ENCODE data around the gene SLC12A7. TPM values are rescaled to one million over a fixed set of nuclear protein-coding genes. Genes with fewer than 3 reads are reported as not detected.

SLC12A7 gene
- total RNA-seq, 1 experiment from 2014 or later, result 28.1 TPM

- TF ChIP-seq HMGXB4 (CRISPR knock-in tag; IDR thresholded peaks at IDR 0.05), result no peak
- TF ChIP-seq FOXJ3 (CRISPR knock-in tag; IDR thresholded peaks at IDR 0.05; ENCODE audit: borderline replicate concordance), result no peak
- no peak for TF ChIP-seq CREB1 (CRISPR knock-in tag; IDR thresholded peaks at IDR 0.05)
- no peak for TF ChIP-seq FOXP1 (CRISPR knock-in tag; IDR thresholded peaks at IDR 0.05; ENCODE audit: borderline replicate concordance)
Observed at GRCh38 chr5:1108023-1108864, 3.6 kb downstream of the SLC12A7 start (continued).

DNA sequence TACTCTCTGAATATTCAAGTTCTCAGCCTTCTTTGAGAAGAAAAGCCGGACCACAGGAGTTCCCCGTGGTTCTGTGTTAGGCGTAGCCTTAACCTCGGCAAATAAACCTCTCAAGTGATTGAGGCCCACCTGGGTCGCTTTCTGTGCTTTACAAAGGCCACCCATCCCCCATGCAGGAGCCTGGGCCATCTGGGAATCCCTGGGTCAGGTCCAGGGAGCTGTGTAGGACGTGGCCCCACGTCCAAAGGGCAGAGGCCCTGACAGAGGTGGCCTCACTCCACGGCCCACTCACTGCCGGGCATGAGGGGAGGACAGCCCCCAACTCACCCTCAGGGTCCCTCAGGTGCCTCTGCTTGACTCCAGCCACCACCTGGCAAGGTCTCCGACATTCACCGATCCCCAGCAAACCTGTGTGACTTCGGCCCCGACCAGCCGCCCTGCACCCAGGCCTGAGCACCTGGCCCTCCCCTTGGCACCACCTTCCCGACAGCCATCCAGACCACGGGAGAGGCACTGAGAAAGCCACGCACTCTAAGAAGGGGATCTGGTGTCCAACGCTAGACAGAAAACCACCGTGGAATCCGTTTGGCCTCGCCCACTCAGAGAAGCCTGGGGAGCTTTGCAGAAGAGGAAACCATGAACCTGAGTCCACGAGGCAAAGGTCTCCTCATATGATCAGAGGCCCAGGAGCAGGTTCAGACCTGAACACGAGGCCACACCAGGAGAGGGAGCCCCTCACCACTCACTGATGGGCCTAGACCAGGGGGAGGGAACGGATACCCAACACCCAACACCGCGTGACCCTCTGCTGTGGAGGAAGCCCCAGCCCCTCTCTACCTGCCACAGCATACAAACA is 4.5 kb downstream of the SLC12A7 start:
- H3K4me3 Mint-ChIP-seq, result peak overlapping the region; percentile 2; the same call in 1 of the 2 replicates
- DNase-seq (ENCODE audit: low spot score), result no peak
- peak overlapping the region; percentile 93 for H3K27ac Mint-ChIP-seq
- no peaks in the 10 kb centered on the region for H3K9me3 Mint-ChIP-seq
- ChIA-PET CTCF (interaction anchor here (3.3 kb wide), 1 partner anchor 33 kb away, joined by 10 read pairs; no protein-coding TSS in a partner anchor), POLR2A (no interaction called here)
- ATAC-seq, result peak; percentile 18
- TF ChIP-seq ZNF423 (CRISPR knock-in tag; IDR thresholded peaks at IDR 0.05) (peak; percentile 85), ZBTB21 (CRISPR knock-in tag; IDR thresholded peaks at IDR 0.05; ENCODE audit: borderline replicate concordance) (no peak), FOXJ3 (CRISPR knock-in tag; IDR thresholded peaks at IDR 0.05; ENCODE audit: borderline replicate concordance) (no peak), GABPB1 (CRISPR knock-in tag; IDR thresholded peaks at IDR 0.05) (0 out of 2 replicates have a peak, but pooled peaks have one; percentile 21)
- TF ChIP-seq, protein P1, sequence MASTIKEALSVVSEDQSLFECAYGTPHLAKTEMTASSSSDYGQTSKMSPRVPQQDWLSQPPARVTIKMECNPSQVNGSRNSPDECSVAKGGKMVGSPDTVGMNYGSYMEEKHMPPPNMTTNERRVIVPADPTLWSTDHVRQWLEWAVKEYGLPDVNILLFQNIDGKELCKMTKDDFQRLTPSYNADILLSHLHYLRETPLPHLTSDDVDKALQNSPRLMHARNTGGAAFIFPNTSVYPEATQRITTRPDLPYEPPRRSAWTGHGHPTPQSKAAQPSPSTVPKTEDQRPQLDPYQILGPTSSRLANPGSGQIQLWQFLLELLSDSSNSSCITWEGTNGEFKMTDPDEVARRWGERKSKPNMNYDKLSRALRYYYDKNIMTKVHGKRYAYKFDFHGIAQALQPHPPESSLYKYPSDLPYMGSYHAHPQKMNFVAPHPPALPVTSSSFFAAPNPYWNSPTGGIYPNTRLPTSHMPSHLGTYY (CRISPR knock-in tag; IDR thresholded peaks at IDR 0.05), result no peak
- no peaks in the 10 kb centered on the region for H3K27me3 Mint-ChIP-seq (ENCODE audit: low read depth)
- no peaks in the 10 kb centered on the region for H3K36me3 Mint-ChIP-seq
- peaks cover 46% of the 10 kb centered on the region for H3K4me1 Mint-ChIP-seq

- Mint-ChIP-seq H3K9me3 (no peaks in the 10 kb centered on the region), H3K27me3 (ENCODE audit: low read depth) (no peaks in the 10 kb centered on the region), H3K4me3 (peak overlapping the region; percentile 2; the same call in 1 of the 2 replicates), H3K4me1 (peaks cover 55% of the 10 kb centered on the region), H3K27ac (peak overlapping the region; percentile 93), H3K36me3 (no peaks in the 10 kb centered on the region)
- DNase-seq (ENCODE audit: low spot score), result no peak
- TF ChIP-seq NR1H2 (CRISPR knock-in tag; IDR thresholded peaks at IDR 0.05) (no peak), NFYB (CRISPR knock-in tag; conservative IDR thresholded peaks at IDR 0.05; ENCODE audit: low read depth) (no peak), NFE2L1 (CRISPR knock-in tag; IDR thresholded peaks at IDR 0.05) (no peak), OVOL2 (CRISPR knock-in tag; IDR thresholded peaks at IDR 0.05; ENCODE audit: borderline replicate concordance) (no peak), ZNF232 (CRISPR knock-in tag; IDR thresholded peaks at IDR 0.05) (no peak), ATF2 (CRISPR knock-in tag; IDR thresholded peaks at IDR 0.05; ENCODE audit: borderline replicate concordance, low read depth) (no peak), ZNF281 (CRISPR knock-in tag; IDR thresholded peaks at IDR 0.05) (no peak)
- TF ChIP-seq, protein P2, sequence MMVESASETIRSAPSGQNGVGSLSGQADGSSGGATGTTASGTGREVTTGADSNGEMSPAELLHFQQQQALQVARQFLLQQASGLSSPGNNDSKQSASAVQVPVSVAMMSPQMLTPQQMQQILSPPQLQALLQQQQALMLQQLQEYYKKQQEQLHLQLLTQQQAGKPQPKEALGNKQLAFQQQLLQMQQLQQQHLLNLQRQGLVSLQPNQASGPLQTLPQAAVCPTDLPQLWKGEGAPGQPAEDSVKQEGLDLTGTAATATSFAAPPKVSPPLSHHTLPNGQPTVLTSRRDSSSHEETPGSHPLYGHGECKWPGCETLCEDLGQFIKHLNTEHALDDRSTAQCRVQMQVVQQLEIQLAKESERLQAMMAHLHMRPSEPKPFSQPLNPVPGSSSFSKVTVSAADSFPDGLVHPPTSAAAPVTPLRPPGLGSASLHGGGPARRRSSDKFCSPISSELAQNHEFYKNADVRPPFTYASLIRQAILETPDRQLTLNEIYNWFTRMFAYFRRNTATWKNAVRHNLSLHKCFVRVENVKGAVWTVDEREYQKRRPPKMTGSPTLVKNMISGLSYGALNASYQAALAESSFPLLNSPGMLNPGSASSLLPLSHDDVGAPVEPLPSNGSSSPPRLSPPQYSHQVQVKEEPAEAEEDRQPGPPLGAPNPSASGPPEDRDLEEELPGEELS (CRISPR knock-in tag; IDR thresholded peaks at IDR 0.05), result no peak
- TF ChIP-seq, protein P3, sequence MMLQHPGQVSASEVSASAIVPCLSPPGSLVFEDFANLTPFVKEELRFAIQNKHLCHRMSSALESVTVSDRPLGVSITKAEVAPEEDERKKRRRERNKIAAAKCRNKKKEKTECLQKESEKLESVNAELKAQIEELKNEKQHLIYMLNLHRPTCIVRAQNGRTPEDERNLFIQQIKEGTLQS (CRISPR knock-in tag; conservative IDR thresholded peaks at IDR 0.05), result no peak
- ATAC-seq, result no peak
- ChIA-PET CTCF (interaction anchor here (0.6 to 3.3 kb wide), 4 partner anchors 33 to 69 kb away, joined by 3 to 10 read pairs (median 4); no protein-coding TSS in a partner anchor), POLR2A (interaction anchor here (0.7 to 1.0 kb wide), 2 partner anchors 13 to 570 kb away, joined by 3 to 6 read pairs; no protein-coding TSS in a partner anchor)
Observed at GRCh38 chr5:1106385-1107166, 5.3 kb downstream of the SLC12A7 start.
